Body of pancreas (tissue), 4 donors: Measurements from ENCODE around the gene ARL5C.

ENCODE experiments used
- POLR2A ChIP-seq, 3 donors: fragments of 450-650 bp; IDR thresholded peaks; one replicate each; pipeline ENCODE4 v1.6.1; 2016; ENCODE audit warnings: antibody characterized with exemption in 3 of 3, mild to moderate bottlenecking in 2 of 3
- TF ChIP-seq, protein P1 (sequence below), 7 experiments: fragments of 450-650 bp in 4 of 7; fragments of 200-600 bp in 3 of 7; sonication (generic) in 3 of 7; IDR thresholded peaks; one replicate each; pipeline ENCODE4 v1.5.1; 2016 to 2019; ENCODE audit warnings: antibody characterized with exemption in 7 of 7

DNA sequence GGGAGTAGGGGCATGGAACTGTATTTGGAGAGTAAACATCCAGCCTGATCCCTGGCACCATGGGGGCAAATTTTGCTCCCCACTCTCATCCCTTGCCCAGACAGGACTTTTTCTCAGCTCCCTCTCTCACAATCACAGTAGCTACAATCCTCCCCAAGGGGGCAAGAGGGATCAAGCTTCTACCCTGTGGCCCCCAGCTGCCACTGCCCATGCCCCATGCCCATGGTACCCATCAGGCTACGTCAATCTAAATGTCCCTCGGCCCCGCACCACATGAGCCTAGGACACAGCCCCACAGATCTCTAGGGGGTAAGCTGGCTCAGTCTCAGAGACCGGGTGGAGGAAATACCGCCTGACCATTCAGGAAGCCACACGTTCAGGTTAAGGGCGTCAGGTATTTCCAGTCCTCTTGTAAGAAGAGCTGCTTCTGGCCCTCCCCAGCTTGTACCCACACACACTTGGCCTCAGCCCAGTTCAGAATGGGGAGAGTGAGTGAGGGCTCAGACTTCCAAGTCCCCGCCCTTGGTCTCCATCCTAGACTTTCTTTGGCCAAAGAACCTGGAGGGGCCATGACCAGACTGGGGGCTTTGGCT lies 29.7 kb upstream of the ARL5C start:
- TF ChIP-seq, protein P1, sequence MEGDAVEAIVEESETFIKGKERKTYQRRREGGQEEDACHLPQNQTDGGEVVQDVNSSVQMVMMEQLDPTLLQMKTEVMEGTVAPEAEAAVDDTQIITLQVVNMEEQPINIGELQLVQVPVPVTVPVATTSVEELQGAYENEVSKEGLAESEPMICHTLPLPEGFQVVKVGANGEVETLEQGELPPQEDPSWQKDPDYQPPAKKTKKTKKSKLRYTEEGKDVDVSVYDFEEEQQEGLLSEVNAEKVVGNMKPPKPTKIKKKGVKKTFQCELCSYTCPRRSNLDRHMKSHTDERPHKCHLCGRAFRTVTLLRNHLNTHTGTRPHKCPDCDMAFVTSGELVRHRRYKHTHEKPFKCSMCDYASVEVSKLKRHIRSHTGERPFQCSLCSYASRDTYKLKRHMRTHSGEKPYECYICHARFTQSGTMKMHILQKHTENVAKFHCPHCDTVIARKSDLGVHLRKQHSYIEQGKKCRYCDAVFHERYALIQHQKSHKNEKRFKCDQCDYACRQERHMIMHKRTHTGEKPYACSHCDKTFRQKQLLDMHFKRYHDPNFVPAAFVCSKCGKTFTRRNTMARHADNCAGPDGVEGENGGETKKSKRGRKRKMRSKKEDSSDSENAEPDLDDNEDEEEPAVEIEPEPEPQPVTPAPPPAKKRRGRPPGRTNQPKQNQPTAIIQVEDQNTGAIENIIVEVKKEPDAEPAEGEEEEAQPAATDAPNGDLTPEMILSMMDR (IDR thresholded peaks at IDR 0.05) = no peak
- TF ChIP-seq POLR2A (IDR thresholded peaks at IDR 0.05) = no peak
